ENCODE data around the gene OTULIN. TPM values are rescaled to one million over a fixed set of nuclear protein-coding genes. Genes with fewer than 3 reads are reported as not detected.

The OTULIN gene
- total RNA-seq, 1 experiment from 2014 or later: 22.4 TPM

GRCh38 chr5:14696851-14697250, 32.3 kb downstream of the OTULIN start:
- H3K9me3 ChIP-seq (ENCODE audit: low read length): no peaks in the 10 kb centered on the region
- H3K9ac ChIP-seq (ENCODE audit: low read length): no peak overlapping the region
- H3K36me3 ChIP-seq (ENCODE audit: low read depth, low read length): peaks cover 51% of the 10 kb centered on the region
- ChIA-PET CTCF (no interaction called here), POLR2A (ENCODE audit: unreplicated experiment) (no interaction called here)
- BruUV-seq (replicated peaks): TSS peak; percentile 6
- intact Hi-C loops (cut with micrococcal nuclease): no loop called here
- no peaks in the 10 kb centered on the region for H3K79me2 ChIP-seq (ENCODE audit: low read length)
- no peaks in the 10 kb centered on the region for H4K20me1 ChIP-seq (ENCODE audit: low read length)
- DNase-seq (no peak), ATAC-seq (no peak)
- H3K27me3 ChIP-seq (ENCODE audit: low read length): no peaks in the 10 kb centered on the region
- no peak overlapping the region for H3K4me2 ChIP-seq (ENCODE audit: low read length)
- H3K9me2 ChIP-seq (replicated peaks; ENCODE audit: low read length): no peaks in the 10 kb centered on the region
- TF ChIP-seq EZH2phosphoT487 (IDR thresholded peaks at IDR 0.05; ENCODE audit: borderline replicate concordance, low read length) (no peak), EZH2 (IDR thresholded peaks at IDR 0.05; ENCODE audit: low read length, unreplicated experiment) (no peak), CTCF (conservative IDR thresholded peaks at IDR 0.05; ENCODE audit: low read depth, low read length) (no peak)
- H3K4me3 ChIP-seq (ENCODE audit: low read length): no peak overlapping the region
- H2AFZ ChIP-seq (ENCODE audit: low read length): no peak overlapping the region
- H3K27ac ChIP-seq (ENCODE audit: low read length): no peak overlapping the region
- H3K4me1 ChIP-seq (ENCODE audit: insufficient read depth, low read length): no peaks in the 10 kb centered on the region
- no peaks in the 10 kb centered on the region for H3F3A ChIP-seq (ENCODE audit: low read length, unreplicated experiment)

GRCh38 chr5:14698495-14698894, 34.0 kb downstream of the OTULIN start:
- Histone ChIP-seq H3K9ac (ENCODE audit: low read length) (no peak overlapping the region), H3K9me2 (replicated peaks; ENCODE audit: low read length) (no peaks in the 10 kb centered on the region), H3K27me3 (ENCODE audit: low read length) (no peaks in the 10 kb centered on the region), H3K79me2 (ENCODE audit: low read length) (no peaks in the 10 kb centered on the region), H3K4me3 (ENCODE audit: low read length) (no peak overlapping the region), H3K36me3 (ENCODE audit: low read depth, low read length) (peaks cover 37% of the 10 kb centered on the region), H3K4me1 (ENCODE audit: insufficient read depth, low read length) (no peaks in the 10 kb centered on the region), H3K27ac (ENCODE audit: low read length) (no peak overlapping the region), H3K4me2 (ENCODE audit: low read length) (no peak overlapping the region), H2AFZ (ENCODE audit: low read length) (no peak overlapping the region), H3K9me3 (ENCODE audit: low read length) (no peaks in the 10 kb centered on the region), H4K20me1 (ENCODE audit: low read length) (no peaks in the 10 kb centered on the region), H3F3A (ENCODE audit: low read length, unreplicated experiment) (no peaks in the 10 kb centered on the region)
- DNase-seq (no peak), ATAC-seq (no peak)
- ChIA-PET CTCF (no interaction called here), POLR2A (ENCODE audit: unreplicated experiment) (no interaction called here)
- intact Hi-C loops (cut with micrococcal nuclease): no loop called here
- no peak for TF ChIP-seq CTCF (conservative IDR thresholded peaks at IDR 0.05; ENCODE audit: low read depth, low read length)
- TF ChIP-seq EZH2phosphoT487 (IDR thresholded peaks at IDR 0.05; ENCODE audit: borderline replicate concordance, low read length): no peak
- TF ChIP-seq EZH2 (IDR thresholded peaks at IDR 0.05; ENCODE audit: low read length, unreplicated experiment): no peak
- no TSS peak for BruUV-seq (replicated peaks)

- no peaks in the 10 kb centered on the region for H3K9me2 ChIP-seq (replicated peaks; ENCODE audit: low read length)
- no peaks in the 10 kb centered on the region for H3K9me3 ChIP-seq (ENCODE audit: low read length)
- CTCF ChIA-PET: no interaction called here
- intact Hi-C loops (cut with micrococcal nuclease): no loop called here
- no peak overlapping the region for H3K4me3 ChIP-seq (ENCODE audit: low read length)
- TF ChIP-seq CTCF (conservative IDR thresholded peaks at IDR 0.05; ENCODE audit: low read depth, low read length): no peak
- TF ChIP-seq EZH2 (IDR thresholded peaks at IDR 0.05; ENCODE audit: low read length, unreplicated experiment): no peak
- TF ChIP-seq EZH2phosphoT487 (IDR thresholded peaks at IDR 0.05; ENCODE audit: borderline replicate concordance, low read length): no peak
- ATAC-seq: no peak
- DNase-seq: no peak
- H4K20me1 ChIP-seq (ENCODE audit: low read length): no peaks in the 10 kb centered on the region
- POLR2A ChIA-PET (ENCODE audit: unreplicated experiment): no interaction called here
- no peak overlapping the region for H3K9ac ChIP-seq (ENCODE audit: low read length)
- peaks cover 30% of the 10 kb centered on the region for H3K36me3 ChIP-seq (ENCODE audit: low read depth, low read length)
- BruUV-seq (replicated peaks): no TSS peak
- no peaks in the 10 kb centered on the region for H3F3A ChIP-seq (ENCODE audit: low read length, unreplicated experiment)
- H3K27me3 ChIP-seq (ENCODE audit: low read length): no peaks in the 10 kb centered on the region
- no peaks in the 10 kb centered on the region for H3K79me2 ChIP-seq (ENCODE audit: low read length)
- no peak overlapping the region for H3K4me2 ChIP-seq (ENCODE audit: low read length)
- H3K4me1 ChIP-seq (ENCODE audit: insufficient read depth, low read length): no peaks in the 10 kb centered on the region
- no peak overlapping the region for H3K27ac ChIP-seq (ENCODE audit: low read length)
- H2AFZ ChIP-seq (ENCODE audit: low read length): no peak overlapping the region
Observed at GRCh38 chr5:14699159-14699558, 34.6 kb downstream of the OTULIN start.
